Lower leg skin (tissue), 4 donors: ENCODE data around the gene FUT8. TPM values are rescaled to one million over a fixed set of nuclear protein-coding genes. Genes with fewer than 3 reads are reported as not detected.

Experiments used
- DNase-seq, 2 donors: peaks; one replicate each; pipeline ENCODE4 v3.0.0-alpha.2; 2019; ENCODE audit warnings: low spot score in 2 of 2
- H3K4me3 ChIP-seq: fragments of 200-600 bp; sonication (generic); 2 replicates; pipeline ENCODE4 v1.5.1; 2017; ENCODE audit warnings: mild to moderate bottlenecking, low read depth; ENCODE audit not compliant: poor library complexity, severe bottlenecking
- POLR2A ChIP-seq, 2 donors: fragments of 450-650 bp; IDR thresholded peaks; one replicate each; pipeline ENCODE4 v1.6.1; 2016 to 2017; ENCODE audit warnings: antibody characterized with exemption in 2 of 2, mild to moderate bottlenecking in 1 of 2, moderate library complexity in 1 of 2
- WGBS, 2 donors: methylation state at CpG; one replicate each; pipeline ENCODE4 v1.1.5; 2018; 5-methylcytosine and 5-hydroxymethylcytosine counted together
- intact Hi-C: fragments of 100-400 bp; cut with DNase I; formaldehyde crosslinking; loops from one replicate; pipeline ENCODE4 v1.15.0; 2023; ENCODE audit warnings: low total_unique reads
- total RNA-seq, 4 donors: library from RNA; depleted of rRNA; stranded (reverse); fragments of >200 nt; gene quantifications; one replicate each; pipeline ENCODE4 v1.1.0, GENCODE V29; 2016
- TF ChIP-seq, protein P1 (sequence below), 3 donors: fragments of 450-650 bp; IDR thresholded peaks; one replicate each; pipeline ENCODE4 v1.5.1; 2016; ENCODE audit warnings: antibody characterized with exemption in 3 of 3, mild to moderate bottlenecking in 3 of 3, moderate library complexity in 2 of 3

The FUT8 gene
- total RNA-seq, 4 donors from 2014 or later, result 17.9 to 28.0 (median 25.2) TPM

DNA sequence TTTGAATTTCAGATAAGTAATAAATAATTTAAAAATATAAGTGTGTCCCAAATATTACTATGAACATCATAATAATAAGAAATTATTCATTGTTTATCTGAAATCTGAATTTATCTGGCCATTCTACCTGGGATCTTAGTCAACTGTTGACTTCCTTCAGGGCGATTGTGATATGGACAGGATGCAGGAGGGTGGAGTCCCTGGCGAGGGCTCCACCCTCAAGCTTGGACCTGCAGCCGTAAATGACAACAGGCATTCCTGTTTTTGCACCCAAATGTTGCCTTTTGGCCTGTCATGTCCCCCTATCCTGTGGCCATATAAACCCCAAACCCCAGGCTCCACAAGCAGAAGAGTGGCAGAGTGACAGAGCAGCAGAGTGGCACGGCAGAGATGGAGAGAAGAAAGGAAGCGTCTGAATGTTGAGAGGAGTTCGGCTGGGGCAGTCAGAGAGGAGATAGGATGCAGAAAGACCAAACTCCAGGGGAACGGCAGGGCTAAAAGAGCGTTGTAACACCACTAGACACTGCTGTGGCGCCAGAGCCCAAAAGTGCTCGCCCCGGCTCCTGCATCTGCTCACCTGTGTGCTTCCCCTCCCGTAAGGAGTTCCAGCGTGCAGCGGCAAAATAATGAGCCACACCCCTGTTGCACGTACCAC lies 39.4 kb upstream of the FUT8 start:
- TF ChIP-seq, protein P1, sequence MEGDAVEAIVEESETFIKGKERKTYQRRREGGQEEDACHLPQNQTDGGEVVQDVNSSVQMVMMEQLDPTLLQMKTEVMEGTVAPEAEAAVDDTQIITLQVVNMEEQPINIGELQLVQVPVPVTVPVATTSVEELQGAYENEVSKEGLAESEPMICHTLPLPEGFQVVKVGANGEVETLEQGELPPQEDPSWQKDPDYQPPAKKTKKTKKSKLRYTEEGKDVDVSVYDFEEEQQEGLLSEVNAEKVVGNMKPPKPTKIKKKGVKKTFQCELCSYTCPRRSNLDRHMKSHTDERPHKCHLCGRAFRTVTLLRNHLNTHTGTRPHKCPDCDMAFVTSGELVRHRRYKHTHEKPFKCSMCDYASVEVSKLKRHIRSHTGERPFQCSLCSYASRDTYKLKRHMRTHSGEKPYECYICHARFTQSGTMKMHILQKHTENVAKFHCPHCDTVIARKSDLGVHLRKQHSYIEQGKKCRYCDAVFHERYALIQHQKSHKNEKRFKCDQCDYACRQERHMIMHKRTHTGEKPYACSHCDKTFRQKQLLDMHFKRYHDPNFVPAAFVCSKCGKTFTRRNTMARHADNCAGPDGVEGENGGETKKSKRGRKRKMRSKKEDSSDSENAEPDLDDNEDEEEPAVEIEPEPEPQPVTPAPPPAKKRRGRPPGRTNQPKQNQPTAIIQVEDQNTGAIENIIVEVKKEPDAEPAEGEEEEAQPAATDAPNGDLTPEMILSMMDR (IDR thresholded peaks at IDR 0.05), result no peak
- TF ChIP-seq POLR2A (IDR thresholded peaks at IDR 0.05), result no peak
- no peak for DNase-seq
- no peak overlapping the region for H3K4me3 ChIP-seq
- intact Hi-C loops, result no loop called here
- WGBS, 2 donors, result 49 to 55% methylated on average over 15 of the region's 15 CpGs

GRCh38 chr14:65373671-65374039 lies 38.9 kb upstream of the FUT8 start:
- H3K4me3 ChIP-seq, result no peak overlapping the region
- 76% methylated on average over 8 of the region's 8 CpGs for WGBS, 2 donors
- TF ChIP-seq, protein P1 (IDR thresholded peaks at IDR 0.05), result no peak
- TF ChIP-seq POLR2A (IDR thresholded peaks at IDR 0.05), result no peak
- no peak for DNase-seq
- intact Hi-C loops, result no loop called here

GRCh38 chr14:65377576-65377975 lies 35.0 kb upstream of the FUT8 start:
- WGBS, 2 donors, result 44 to 58% methylated on average over 4 of the region's 4 CpGs
- intact Hi-C loops, result no loop called here
- H3K4me3 ChIP-seq, result no peak overlapping the region
- TF ChIP-seq, protein P1 (IDR thresholded peaks at IDR 0.05), result no peak
- no peak for TF ChIP-seq POLR2A (IDR thresholded peaks at IDR 0.05)
- DNase-seq, result no peak

GRCh38 chr14:65382586-65382985 lies 29.9 kb upstream of the FUT8 start:
- TF ChIP-seq, protein P1 (IDR thresholded peaks at IDR 0.05), result no peak
- TF ChIP-seq POLR2A (IDR thresholded peaks at IDR 0.05), result no peak
- DNase-seq, result no peak
- intact Hi-C loops, result no loop called here
- no peak overlapping the region for H3K4me3 ChIP-seq
- WGBS, 2 donors, result 90 to 92% methylated on average over 3 of the region's 3 CpGs

GRCh38 chr14:65387171-65387570 lies 25.4 kb upstream of the FUT8 start:
- no peak for DNase-seq
- 84 to 87% methylated on average over 6 of the region's 6 CpGs for WGBS, 2 donors
- intact Hi-C loops, result no loop called here
- H3K4me3 ChIP-seq, result no peak overlapping the region
- TF ChIP-seq, protein P1 (IDR thresholded peaks at IDR 0.05), result no peak
- TF ChIP-seq POLR2A (IDR thresholded peaks at IDR 0.05), result no peak

DNA sequence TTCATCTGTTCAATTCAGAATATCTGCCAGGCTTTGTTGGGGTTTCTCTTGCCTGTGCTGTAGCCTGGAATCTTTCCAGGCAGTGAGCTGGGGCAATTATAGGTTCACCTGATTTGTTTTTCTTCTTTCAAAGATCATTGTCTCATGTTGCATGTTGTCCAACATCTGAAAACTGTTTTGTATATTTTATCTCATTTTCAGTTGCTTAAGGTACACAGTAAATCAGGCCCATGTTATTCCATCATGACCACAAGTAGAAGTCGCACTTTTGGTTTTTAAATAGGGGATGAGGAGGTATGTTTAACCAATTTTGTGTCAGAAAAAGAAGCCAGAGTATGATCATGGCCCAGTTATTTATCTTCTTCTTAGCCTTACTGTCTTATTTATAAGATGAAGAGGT lies 24.9 kb upstream of the FUT8 start:
- intact Hi-C loops, result no loop called here
- DNase-seq, result no peak
- TF ChIP-seq, protein P1 (IDR thresholded peaks at IDR 0.05), result no peak
- TF ChIP-seq POLR2A (IDR thresholded peaks at IDR 0.05), result no peak
- WGBS, 2 donors, result 94 to 100% methylated on average over 1 of the region's 1 CpG
- no peak overlapping the region for H3K4me3 ChIP-seq
